GM21526 (cell line): ENCODE results near the gene GRM6.

Experiments used
- ATAC-seq: cut with Tn5 transposase; IDR thresholded peaks from one replicate; pipeline ENCODE4 v1.9.1; 2021; ENCODE audit warnings: moderate library complexity; ENCODE audit not compliant: unreplicated experiment, low FRiP score

The GRM6 gene

DNA sequence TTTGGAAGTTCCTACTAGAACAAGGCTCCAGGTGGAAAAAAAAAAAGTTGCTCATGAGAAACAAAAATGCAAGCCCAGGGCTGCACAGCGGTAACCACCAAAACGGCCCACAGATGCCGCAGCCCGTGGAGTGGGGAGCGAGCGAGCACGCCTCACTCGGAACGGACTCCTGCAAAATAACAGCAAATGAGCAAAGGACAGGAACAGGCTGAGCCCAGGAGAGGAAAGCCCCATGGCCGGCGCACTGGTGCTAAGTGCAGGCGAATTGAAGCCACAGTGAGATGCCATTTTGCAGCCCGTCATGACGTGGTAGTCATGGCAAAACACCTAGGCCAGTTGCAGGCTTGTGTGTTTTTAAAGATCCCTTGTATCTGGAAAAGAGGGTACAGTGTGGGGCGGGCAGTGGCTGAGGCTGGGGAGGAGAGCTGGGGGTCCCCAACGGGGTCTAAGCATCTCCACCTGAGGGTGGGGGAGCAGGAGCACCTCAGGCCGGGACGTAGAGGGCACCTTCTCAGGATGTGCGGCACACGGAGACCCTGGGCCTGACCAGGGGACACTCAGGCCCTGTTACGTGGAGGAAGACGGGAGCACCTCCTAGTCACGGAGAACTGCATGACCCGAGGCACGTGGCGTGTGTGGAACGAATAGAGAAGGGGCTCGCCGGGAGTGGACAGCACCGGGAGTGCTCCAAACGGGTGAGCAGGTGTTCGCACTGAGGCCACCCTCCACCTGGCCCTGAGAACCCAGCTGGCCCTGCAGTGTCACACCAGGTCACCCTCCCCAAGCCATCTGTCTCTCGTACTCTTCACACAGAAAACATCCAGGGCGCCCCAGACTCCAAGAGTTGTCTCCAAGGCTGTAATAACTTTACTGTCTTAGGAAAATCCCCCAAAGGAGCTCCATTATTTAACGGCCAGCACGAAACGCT is 10.7 kb downstream of the GRM6 start:
- no peak for ATAC-seq

DNA sequence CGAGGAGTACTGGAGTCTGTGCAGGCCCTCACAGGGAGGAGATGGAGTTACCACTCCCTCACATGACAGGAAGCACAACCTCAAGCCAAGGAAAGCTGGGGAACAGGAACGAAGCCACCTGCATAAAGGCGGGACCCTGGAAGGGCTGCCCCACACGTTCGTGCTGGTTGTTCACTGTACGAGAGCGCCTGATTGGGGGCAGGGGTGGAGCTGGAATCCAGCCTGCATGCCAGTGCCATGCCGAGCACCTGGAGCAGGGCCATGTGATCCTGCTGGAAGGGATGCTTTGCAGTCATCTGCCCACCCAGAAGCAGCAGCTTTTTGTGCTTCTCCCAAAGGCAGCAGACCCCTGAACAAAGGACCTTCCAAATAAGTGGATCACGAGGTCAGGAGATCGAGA is 11.4 kb downstream of the GRM6 start:
- no peak for ATAC-seq

DNA sequence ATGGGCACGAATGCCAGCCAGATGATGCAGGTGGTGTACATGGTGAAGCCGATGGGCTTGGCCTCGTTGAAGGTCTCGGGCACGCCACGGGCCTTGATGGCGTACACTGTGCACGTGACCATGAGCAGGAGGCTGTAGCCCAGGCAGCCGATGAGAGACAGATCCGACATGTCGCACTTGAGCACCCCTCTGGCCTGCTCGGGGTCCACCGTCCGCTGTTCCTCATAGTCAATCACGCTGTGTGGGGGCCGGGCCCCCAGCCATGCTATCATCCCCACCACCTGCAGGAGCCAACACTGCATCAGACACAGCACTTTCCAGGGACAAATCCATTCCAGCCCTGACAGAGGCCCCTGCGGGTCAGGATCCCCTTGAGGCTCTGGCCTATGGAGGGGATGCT is 12.2 kb downstream of the GRM6 start:
- ATAC-seq = no peak

DNA sequence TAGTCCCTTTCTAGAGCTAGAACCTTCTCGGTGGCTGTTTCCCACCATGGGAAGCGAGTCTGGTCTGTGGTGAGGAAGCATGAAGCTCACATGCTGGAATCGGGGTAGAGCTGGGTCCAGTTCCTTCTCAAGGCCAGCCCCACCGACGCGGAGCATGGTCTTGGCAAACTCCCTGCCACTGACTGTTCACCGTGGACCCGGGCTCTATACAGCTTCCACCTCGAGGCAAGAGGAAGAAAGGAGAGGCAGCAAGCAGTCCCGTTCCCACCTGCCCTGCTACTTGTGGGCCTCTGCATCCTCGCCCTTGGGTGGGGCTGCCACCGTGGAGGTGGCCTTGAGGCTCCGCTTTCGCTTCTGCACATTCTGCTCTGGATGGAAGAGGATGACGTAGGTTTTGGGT is 13.7 kb downstream of the GRM6 start:
- ATAC-seq = no peak

DNA sequence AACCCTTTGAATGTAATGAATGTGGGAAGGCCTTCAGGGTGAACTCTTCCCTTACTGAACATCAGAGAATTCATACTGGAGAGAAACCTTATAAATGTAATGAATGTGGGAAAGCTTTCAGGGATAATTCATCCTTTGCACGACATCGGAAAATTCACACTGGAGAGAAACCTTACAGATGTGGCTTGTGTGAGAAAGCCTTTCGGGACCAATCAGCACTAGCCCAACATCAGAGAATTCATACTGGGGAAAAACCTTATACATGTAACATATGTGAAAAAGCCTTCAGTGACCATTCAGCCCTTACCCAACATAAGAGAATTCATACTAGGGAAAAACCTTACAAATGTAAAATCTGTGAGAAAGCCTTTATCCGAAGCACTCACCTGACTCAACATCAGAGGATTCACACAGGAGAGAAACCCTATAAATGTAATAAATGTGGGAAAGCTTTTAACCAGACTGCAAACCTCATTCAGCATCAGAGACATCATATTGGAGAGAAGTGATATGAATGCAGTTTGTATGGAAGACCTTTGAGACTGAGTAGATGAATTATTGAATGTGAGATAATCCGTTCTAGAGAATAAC is 29.6 kb downstream of the GRM6 start:
- no peak for ATAC-seq

DNA sequence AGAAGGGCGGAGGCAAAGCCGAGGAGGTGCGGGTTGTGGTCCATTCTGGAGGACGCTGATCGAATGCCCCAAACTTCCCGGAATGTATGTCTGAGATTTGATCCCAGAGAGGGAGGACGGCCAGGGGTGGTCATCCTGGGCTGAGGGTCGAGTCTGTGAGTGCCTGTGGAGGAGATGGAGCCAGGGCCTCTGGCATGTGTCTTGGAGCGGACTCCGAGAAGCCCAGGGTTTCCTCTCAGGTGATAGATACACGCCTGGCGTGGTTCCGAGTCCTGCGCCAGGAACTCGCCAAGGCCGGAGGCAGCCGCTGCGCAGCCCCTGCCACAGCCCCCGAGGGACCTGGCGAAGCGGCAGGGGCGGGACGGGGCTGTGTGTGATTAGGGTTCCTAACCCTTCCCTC is 53.8 kb downstream of the GRM6 start:
- no peak for ATAC-seq

DNA sequence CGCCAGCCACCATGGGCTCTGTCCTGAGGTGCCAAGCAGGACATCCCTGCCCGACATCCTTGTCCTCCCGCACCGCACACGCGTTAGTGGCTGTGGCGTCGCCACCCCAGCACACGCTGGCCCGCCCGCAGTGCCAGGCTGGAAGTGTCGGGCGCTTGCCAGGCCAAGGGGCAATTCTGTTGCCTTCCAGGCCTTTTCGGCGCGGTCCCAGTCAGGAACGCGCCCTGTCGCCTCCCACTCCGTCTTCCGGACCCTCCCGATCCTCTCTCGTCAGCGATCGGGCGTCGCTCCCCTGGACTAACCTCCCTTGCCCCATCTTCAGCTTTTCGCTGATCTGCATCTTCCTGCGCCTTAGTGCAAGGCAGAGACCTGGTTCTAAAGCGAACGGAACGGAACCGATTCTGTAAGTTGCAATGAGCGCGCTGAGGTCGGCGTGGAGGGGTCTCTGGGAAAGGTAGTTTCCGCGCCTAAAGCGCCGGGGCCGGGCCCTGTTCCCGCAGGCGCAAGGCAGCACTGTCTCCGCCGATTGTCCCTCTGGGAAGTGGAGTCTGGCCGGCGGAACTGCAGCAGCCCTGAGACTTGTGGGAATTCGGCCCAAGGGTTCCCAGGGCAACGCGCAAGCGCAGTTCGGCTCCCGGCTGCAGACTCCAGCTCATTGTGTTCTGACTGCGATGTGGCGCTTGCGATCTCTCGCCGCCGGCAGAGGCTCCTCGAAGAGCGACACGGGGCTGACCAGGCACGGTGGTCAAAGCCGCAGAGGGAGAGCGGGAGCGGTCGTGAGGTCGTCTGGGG is 54.4 kb downstream of the GRM6 start, which contains the start of gene ZNF454:
Gene ZNF454, plus strand, starts transcription at position 630 of the 792 bp plus-strand sequence. CDS start 1,594 bp downstream, outside the sequence.
- ATAC-seq = no peak

DNA sequence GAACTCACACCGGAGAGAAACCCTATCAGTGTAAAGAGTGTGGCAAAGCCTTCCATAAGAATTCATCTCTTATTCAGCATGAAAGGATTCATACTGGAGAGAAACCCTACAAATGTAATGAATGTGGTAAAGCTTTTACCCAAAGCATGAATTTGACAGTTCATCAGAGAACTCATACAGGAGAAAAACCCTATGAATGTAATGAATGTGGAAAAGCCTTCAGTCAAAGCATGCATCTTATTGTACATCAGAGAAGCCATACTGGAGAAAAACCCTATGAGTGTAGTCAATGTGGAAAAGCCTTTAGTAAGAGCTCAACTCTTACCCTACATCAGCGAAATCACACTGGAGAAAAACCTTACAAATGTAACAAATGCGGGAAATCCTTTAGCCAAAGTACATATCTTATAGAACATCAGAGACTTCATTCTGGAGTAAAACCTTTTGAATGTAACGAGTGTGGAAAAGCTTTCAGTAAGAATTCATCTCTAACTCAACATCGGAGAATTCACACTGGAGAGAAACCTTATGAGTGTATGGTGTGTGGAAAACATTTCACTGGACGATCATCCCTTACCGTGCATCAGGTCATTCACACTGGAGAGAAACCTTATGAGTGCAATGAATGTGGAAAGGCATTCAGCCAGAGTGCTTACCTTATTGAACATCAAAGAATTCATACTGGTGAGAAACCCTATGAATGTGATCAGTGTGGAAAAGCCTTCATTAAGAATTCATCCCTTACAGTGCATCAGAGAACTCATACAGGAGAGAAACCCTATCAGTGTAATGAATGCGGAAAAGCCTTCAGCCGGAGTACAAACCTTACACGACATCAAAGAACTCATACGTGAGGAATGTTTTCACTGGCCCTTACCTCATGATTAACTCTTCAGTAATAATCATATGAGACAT is 63.0 kb downstream of the GRM6 start:
- no peak for ATAC-seq
